Caco-2 (cell line): ENCODE results near the gene AMN1. TPM values are rescaled to one million over a fixed set of nuclear protein-coding genes. Genes with fewer than 3 reads are reported as not detected.
A peak's percentile ranks its signal among the peaks of the same experiment; 100 is the strongest.
"Not testable (repeated sequence)": the region's sequence is repeated elsewhere in the genome, so short reads cannot be mapped to it uniquely, and the experiment has no call there.

Experiments
- BruUV-seq: library from RNA; stranded (reverse); fragments of 400-500 nt; replicated peaks from 2 replicates; lab custom pipeline; 2021; lab: Mats Ljungman, UMichigan
- CTCF ChIA-PET: fragments of 300-600 bp; sonication (Branson Sonifier 250); formaldehyde crosslinking; loops from one replicate; lab custom pipeline; 2022; ENCODE audit warnings: antibody characterized with exemption; lab: Charles Lee
- POLR2A ChIA-PET: fragments of 300-600 bp; sonication (Branson Sonifier 250); formaldehyde crosslinking; loops from one replicate; lab custom pipeline; 2022; ENCODE audit warnings: antibody characterized with exemption; lab: Charles Lee
- DNase-seq, 2 experiments: peaks; one replicate each; pipeline versions ENCODE4 v3.0.0 to v3.0.0-alpha.2; 2020 to 2022
- H3K27me3 ChIP-seq: replicated peaks from 2 replicates; pipeline ENCODE4 v1.6.0; 2011; ENCODE audit warnings: low read length; ENCODE audit not compliant: control insufficient read depth, insufficient read depth
- H3K36me3 ChIP-seq: 2 replicates; pipeline ENCODE4 v1.5.1; 2011; ENCODE audit warnings: low read length; ENCODE audit not compliant: control insufficient read depth, insufficient read depth
- H3K4me1 ChIP-seq: fragments of 250-450 bp; sonication (Bioruptor Pico); 2 replicates; pipeline ENCODE4 v1.5.1; 2020; ENCODE audit warnings: mild to moderate bottlenecking
- H3K4me3 ChIP-seq: 2 replicates; pipeline ENCODE4 v1.5.1; 2011; ENCODE audit warnings: low read depth, mild to moderate bottlenecking, control low read depth, low read length
- H3K9me3 ChIP-seq: fragments of 250-450 bp; sonication (Bioruptor Pico); 2 replicates; pipeline ENCODE4 v1.5.1; 2020; ENCODE audit warnings: mild to moderate bottlenecking, moderate library complexity
- H3K27ac Mint-ChIP-seq: one replicate; pipeline ENCODE4 v1.8.0; 2022; ENCODE audit warnings: mixed read lengths; ENCODE audit not compliant: unreplicated experiment
- H3K27me3 Mint-ChIP-seq: one replicate; pipeline ENCODE4 v1.8.0; 2022; ENCODE audit warnings: mixed read lengths; ENCODE audit not compliant: insufficient read depth, unreplicated experiment
- H3K36me3 Mint-ChIP-seq: one replicate; pipeline ENCODE4 v1.8.0; 2022; ENCODE audit warnings: mild to moderate bottlenecking, mixed read lengths; ENCODE audit not compliant: insufficient read depth, unreplicated experiment
- H3K4me1 Mint-ChIP-seq: one replicate; pipeline ENCODE4 v1.8.0; 2022; ENCODE audit warnings: low read depth, mixed read lengths; ENCODE audit not compliant: unreplicated experiment
- H3K4me3 Mint-ChIP-seq: one replicate; pipeline ENCODE4 v1.8.0; 2022; ENCODE audit warnings: mild to moderate bottlenecking, moderate library complexity, mixed read lengths; ENCODE audit not compliant: unreplicated experiment
- H3K9me3 Mint-ChIP-seq: one replicate; pipeline ENCODE4 v1.8.0; 2022; ENCODE audit warnings: mixed read lengths; ENCODE audit not compliant: unreplicated experiment
- CTCF ChIP-seq, 2 experiments: fragments of 200-600 bp in 1 of 2; IDR thresholded peaks; 1 replicate in 1 of 2; 2 replicates in 1 of 2; pipeline versions ENCODE4 v1.5.1 to v1.8.0; 2011 to 2022; ENCODE audit warnings: antibody characterized with exemption in 1 of 2, control low read depth in 1 of 2, inconsistent platforms in 1 of 2, low read depth in 1 of 2, low read length in 1 of 2, mild to moderate bottlenecking in 1 of 2, moderate library complexity in 1 of 2; ENCODE audit not compliant: insufficient read depth in 1 of 2, severe bottlenecking in 1 of 2, unreplicated experiment in 1 of 2
- intact Hi-C: fragments of 100-400 bp; cut with micrococcal nuclease; formaldehyde crosslinking; loops from one replicate; pipeline ENCODE4 v1.10.0; 2022; ENCODE audit not compliant: unreplicated experiment
- total RNA-seq: library from RNA; stranded (reverse); gene quantifications from 2 replicates; pipeline ENCODE4 v1.2.3, GENCODE V29; 2022

The AMN1 gene
- total RNA-seq, 1 experiment from 2014 or later: 6.2 TPM

- Mint-ChIP-seq H3K36me3 (peaks cover 13% of the 10 kb centered on the region), H3K27ac (no peak overlapping the region), H3K4me1 (peaks cover 14% of the 10 kb centered on the region), H3K27me3 (no peaks in the 10 kb centered on the region), H3K9me3 (peaks cover 33% of the 10 kb centered on the region), H3K4me3 (no peak overlapping the region)
- peaks cover 18% of the 10 kb centered on the region; the same call in 1 of the 2 replicates for H3K9me3 ChIP-seq
- no peaks in the 10 kb centered on the region; the same call in 1 of the 2 replicates for H3K4me1 ChIP-seq
- intact Hi-C loops: loop anchor here (1.0 to 5.0 kb wide), 8 partner anchors 47 to 990 kb away; partner anchors contain the start of genes AMN1, BICD1 and RESF1
- no peaks in the 10 kb centered on the region for H3K27me3 ChIP-seq
- peak; percentile 85 to 86 for DNase-seq
- peak; percentile 78 to 94 for TF ChIP-seq CTCF (IDR thresholded peaks at IDR 0.05; ENCODE audit: insufficient read depth in 1 of 2, low read depth in 1 of 2, low read length in 1 of 2, severe bottlenecking in 1 of 2, unreplicated experiment in 1 of 2)
- no peaks in the 10 kb centered on the region for H3K36me3 ChIP-seq
- H3K4me3 ChIP-seq: no peak overlapping the region
- ChIA-PET POLR2A (no interaction called here), CTCF (interaction anchor here (0.6 to 1.4 kb wide), 5 partner anchors 23 to 630 kb away, joined by 3 to 6 read pairs (median 3); partner anchors contain the start of gene ETFBKMT)
- BruUV-seq: no TSS peak
Observed at GRCh38 chr12:31682136-31682962, 46.5 kb downstream of the AMN1 start.

DNA sequence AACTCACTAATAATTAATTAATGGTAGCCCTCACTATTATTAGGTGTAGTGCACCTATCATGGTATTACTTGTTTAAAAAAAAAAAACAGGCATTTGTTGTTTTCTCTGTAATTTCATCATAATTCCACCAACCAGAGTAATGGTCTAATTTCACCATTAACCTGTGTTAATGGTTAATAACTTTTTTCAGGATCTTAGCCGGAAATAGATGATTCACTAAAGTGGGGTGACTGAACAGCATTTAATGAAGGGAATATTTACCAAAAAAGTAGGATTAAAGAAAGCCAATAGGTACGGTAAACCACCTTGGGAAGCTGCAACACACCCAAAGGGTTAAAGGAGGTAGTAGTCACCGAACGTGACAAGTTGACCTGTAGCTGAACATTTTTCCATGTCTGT lies 56.3 kb downstream of the AMN1 start:
- H3K4me3 Mint-ChIP-seq: no peak overlapping the region
- CTCF ChIA-PET: no interaction called here
- H3K27me3 Mint-ChIP-seq: no peaks in the 10 kb centered on the region
- intact Hi-C loops: no loop called here
- peaks cover 9% of the 10 kb centered on the region; the same call in 1 of the 2 replicates for H3K4me1 ChIP-seq
- no peak for TF ChIP-seq CTCF (IDR thresholded peaks at IDR 0.05; ENCODE audit: insufficient read depth in 1 of 2, low read depth in 1 of 2, low read length in 1 of 2, severe bottlenecking in 1 of 2, unreplicated experiment in 1 of 2)
- BruUV-seq: no TSS peak
- no peak for DNase-seq
- H3K27me3 ChIP-seq: no peaks in the 10 kb centered on the region
- H3K9me3 Mint-ChIP-seq: peaks cover 38% of the 10 kb centered on the region
- no peak overlapping the region for H3K4me3 ChIP-seq
- POLR2A ChIA-PET: no interaction called here
- H3K36me3 ChIP-seq: no peaks in the 10 kb centered on the region
- H3K4me1 Mint-ChIP-seq: peaks cover 16% of the 10 kb centered on the region
- no peak overlapping the region for H3K27ac Mint-ChIP-seq
- peaks cover 20% of the 10 kb centered on the region for H3K9me3 ChIP-seq
- H3K36me3 Mint-ChIP-seq: peaks cover 3% of the 10 kb centered on the region

- H3K4me3 Mint-ChIP-seq, H3K27ac Mint-ChIP-seq, CTCF ChIA-PET, BruUV-seq, H3K36me3 Mint-ChIP-seq, H3K4me3 ChIP-seq, H3K4me1 ChIP-seq, intact Hi-C loops, H3K27me3 ChIP-seq, DNase-seq, H3K27me3 Mint-ChIP-seq, POLR2A ChIA-PET, H3K36me3 ChIP-seq: not testable (repeated sequence)
- Mint-ChIP-seq H3K9me3 (peaks cover 35% of the 10 kb centered on the region), H3K4me1 (peaks cover 12% of the 10 kb centered on the region)
- peaks cover 33% of the 10 kb centered on the region for H3K9me3 ChIP-seq
Observed at GRCh38 chr12:31669582-31669981, 59.2 kb downstream of the AMN1 start.
